HG03159 (cell line): ENCODE results near the gene TMEM253.
A peak's percentile ranks its signal among the peaks of the same experiment; 100 is the strongest.

Experiments
- ATAC-seq: cut with Tn5 transposase; IDR thresholded peaks from one replicate; pipeline ENCODE4 v1.9.1; 2021; ENCODE audit warnings: mild to moderate bottlenecking, moderate library complexity; ENCODE audit not compliant: unreplicated experiment

Gene TMEM253

GRCh38 chr14:21070610-21071224, 30.1 kb upstream of the TMEM253 start:
- ATAC-seq, result peak; percentile 29

- ATAC-seq, result peak; percentile 72
Measured at GRCh38 chr14:21071225-21072030, 29.4 kb upstream of the TMEM253 start.

GRCh38 chr14:21072031-21072473, 28.8 kb upstream of the TMEM253 start:
- ATAC-seq, result no peak

GRCh38 chr14:21072781-21073339, 28.0 kb upstream of the TMEM253 start:
- ATAC-seq, result no peak

- ATAC-seq, result no peak
Measured at GRCh38 chr14:21073921-21074320, 26.9 kb upstream of the TMEM253 start.

- no peak for ATAC-seq
Measured at GRCh38 chr14:21074398-21075272, 26.2 kb upstream of the TMEM253 start.

- no peak for ATAC-seq
Measured at GRCh38 chr14:21075719-21076437, 25.0 kb upstream of the TMEM253 start.

GRCh38 chr14:21077672-21078071, 23.2 kb upstream of the TMEM253 start:
- ATAC-seq, result no peak

- ATAC-seq, result no peak
Measured at GRCh38 chr14:21078287-21078686, 22.6 kb upstream of the TMEM253 start.

GRCh38 chr14:21078726-21079125, 22.1 kb upstream of the TMEM253 start:
- ATAC-seq, result no peak

- ATAC-seq, result no peak
Measured at GRCh38 chr14:21081521-21082142, 19.2 kb upstream of the TMEM253 start.

- no peak for ATAC-seq
Measured at GRCh38 chr14:21083565-21084325, 17.1 kb upstream of the TMEM253 start.

- no peak for ATAC-seq
Measured at GRCh38 chr14:21084396-21084795, 16.5 kb upstream of the TMEM253 start.

- no peak for ATAC-seq
Measured at GRCh38 chr14:21084998-21085853, 15.6 kb upstream of the TMEM253 start.

GRCh38 chr14:21086908-21087293, 14.0 kb upstream of the TMEM253 start:
- ATAC-seq, result no peak

- ATAC-seq, result peak; percentile 71
Measured at GRCh38 chr14:21087294-21088091, 13.4 kb upstream of the TMEM253 start.

- no peak for ATAC-seq
Measured at GRCh38 chr14:21088687-21089086, 12.2 kb upstream of the TMEM253 start.

GRCh38 chr14:21089271-21089670, 11.6 kb upstream of the TMEM253 start:
- no peak for ATAC-seq
